H9 (cell line): ENCODE measurements around the gene ARHGAP15. TPM values are rescaled to one million over a fixed set of nuclear protein-coding genes. Genes with fewer than 3 reads are reported as not detected.

Experiments used
- DNase-seq: peaks from one replicate; pipeline ENCODE4 v3.0.0-alpha.2; 2017
- H2AFZ ChIP-seq: one replicate; pipeline ENCODE4 v1.6.1; 2013; ENCODE audit warnings: mild to moderate bottlenecking, low read length, control low read depth, moderate library complexity
- H2AK5ac ChIP-seq: 2 replicates; pipeline ENCODE4 v1.6.1; 2013; ENCODE audit warnings: low read length, control low read depth, mixed read lengths; ENCODE audit not compliant: insufficient read length
- H2BK120ac ChIP-seq: one replicate; pipeline ENCODE4 v1.6.1; 2013; ENCODE audit warnings: low read depth, mild to moderate bottlenecking, low read length, control low read depth, inconsistent platforms; ENCODE audit not compliant: poor library complexity, severe bottlenecking
- H2BK12ac ChIP-seq: 2 replicates; pipeline ENCODE4 v1.6.1; 2013; ENCODE audit warnings: low read length, control low read depth, mixed read lengths, low read depth; ENCODE audit not compliant: insufficient read length
- H2BK15ac ChIP-seq: 2 replicates; pipeline ENCODE4 v1.6.1; 2013; ENCODE audit warnings: low read depth, low read length, control low read depth
- H2BK20ac ChIP-seq: one replicate; pipeline ENCODE4 v1.6.1; 2013; ENCODE audit warnings: low read depth, mild to moderate bottlenecking, low read length, control low read depth, inconsistent platforms; ENCODE audit not compliant: poor library complexity, severe bottlenecking
- H2BK5ac ChIP-seq: 2 replicates; pipeline ENCODE4 v1.6.1; 2013; ENCODE audit warnings: low read length, control low read depth, mixed read lengths; ENCODE audit not compliant: insufficient read length
- H3K14ac ChIP-seq: 2 replicates; pipeline ENCODE4 v1.6.1; 2013; ENCODE audit warnings: low read length, control low read depth; ENCODE audit not compliant: insufficient read depth
- H3K18ac ChIP-seq: 2 replicates; pipeline ENCODE4 v1.6.1; 2013; ENCODE audit warnings: low read depth, mild to moderate bottlenecking, mixed read lengths, low read length, control low read depth; ENCODE audit not compliant: insufficient read length
- H3K23ac ChIP-seq: 2 replicates; pipeline ENCODE4 v1.6.1; 2013; ENCODE audit warnings: low read length, control low read depth, mixed read lengths, low read depth; ENCODE audit not compliant: insufficient read length
- H3K23me2 ChIP-seq: 2 replicates; pipeline ENCODE4 v1.6.1; 2013; ENCODE audit warnings: low read depth, mild to moderate bottlenecking, mixed read lengths, low read length, control low read depth; ENCODE audit not compliant: insufficient read length, poor library complexity, severe bottlenecking
- H3K27ac ChIP-seq: 2 replicates; pipeline ENCODE4 v1.5.1; 2013; ENCODE audit warnings: low read length, control low read depth, mixed read lengths, low read depth; ENCODE audit not compliant: insufficient read length
- H3K27me3 ChIP-seq: 2 replicates; pipeline ENCODE4 v1.6.1; 2013; ENCODE audit warnings: low read length, control low read depth, inconsistent platforms; ENCODE audit not compliant: insufficient read depth
- H3K4ac ChIP-seq: 2 replicates; pipeline ENCODE4 v1.6.1; 2013; ENCODE audit warnings: low read depth, mild to moderate bottlenecking, control low read depth, inconsistent platforms, low read length, moderate library complexity
- H3K4me1 ChIP-seq: 2 replicates; pipeline ENCODE4 v1.6.1; 2013; ENCODE audit warnings: low read length, control low read depth, inconsistent platforms; ENCODE audit not compliant: insufficient read depth
- H3K4me2 ChIP-seq: 2 replicates; pipeline ENCODE4 v1.6.1; 2013; ENCODE audit warnings: low read length, control low read depth, mixed read lengths; ENCODE audit not compliant: insufficient read length, insufficient read depth
- H3K56ac ChIP-seq: 2 replicates; pipeline ENCODE4 v1.6.1; 2013; ENCODE audit warnings: low read depth, mild to moderate bottlenecking, mixed read lengths, low read length, control low read depth; ENCODE audit not compliant: insufficient read length
- H3K79me1 ChIP-seq: 2 replicates; pipeline ENCODE4 v1.6.1; 2013; ENCODE audit warnings: low read depth, mild to moderate bottlenecking, moderate library complexity, low read length, control low read depth, inconsistent platforms; ENCODE audit not compliant: insufficient read depth, poor library complexity, severe bottlenecking
- H3K79me2 ChIP-seq: 2 replicates; pipeline ENCODE4 v1.6.1; 2013; ENCODE audit warnings: low read length, control low read depth, inconsistent platforms; ENCODE audit not compliant: insufficient read depth
- H3K9ac ChIP-seq: 2 replicates; pipeline ENCODE4 v1.6.1; 2013; ENCODE audit warnings: low read length, control low read depth, mixed read lengths; ENCODE audit not compliant: insufficient read length; ENCODE audit errors: extremely low read depth
- H3K9me3 ChIP-seq: one replicate; pipeline ENCODE4 v1.6.1; 2013; ENCODE audit warnings: low read depth, low read length, inconsistent platforms; ENCODE audit not compliant: control insufficient read depth
- H3T11ph ChIP-seq: one replicate; pipeline ENCODE4 v1.6.1; 2013; ENCODE audit warnings: mild to moderate bottlenecking, low read length, control low read depth, inconsistent platforms
- H4K20me1 ChIP-seq: one replicate; pipeline ENCODE4 v1.6.1; 2013; ENCODE audit not compliant: control insufficient read depth, insufficient read length, insufficient read depth
- H4K5ac ChIP-seq: 2 replicates; pipeline ENCODE4 v1.6.1; 2013; ENCODE audit warnings: low read depth, mild to moderate bottlenecking, mixed read lengths, low read length, control low read depth; ENCODE audit not compliant: insufficient read length
- H4K8ac ChIP-seq: replicated peaks from 2 replicates; pipeline ENCODE4 v1.6.1; 2013; ENCODE audit warnings: low read length, control low read depth, mixed read lengths, low read depth; ENCODE audit not compliant: insufficient read length
- H4K91ac ChIP-seq: 2 replicates; pipeline ENCODE4 v1.6.1; 2013; ENCODE audit warnings: low read depth, mild to moderate bottlenecking, moderate library complexity, mixed read lengths, low read length, control low read depth; ENCODE audit not compliant: insufficient read length
- H3K27ac Mint-ChIP-seq, 3 experiments: 2 replicates in 2 of 3; 3 replicates in 1 of 3; pipeline ENCODE4 v1.8.0; 2020 to 2021; ENCODE audit warnings: mixed read lengths in 3 of 3, mild to moderate bottlenecking in 1 of 3, moderate library complexity in 1 of 3
- H3K27me3 Mint-ChIP-seq: 2 replicates; pipeline ENCODE4 v1.8.0; 2021; ENCODE audit warnings: low read depth, mild to moderate bottlenecking, moderate library complexity, mixed read lengths
- H3K36me3 Mint-ChIP-seq, 3 experiments: 2 replicates in 2 of 3; 3 replicates in 1 of 3; pipeline ENCODE4 v1.8.0; 2020 to 2021; ENCODE audit warnings: low read depth in 3 of 3, mixed read lengths in 3 of 3; ENCODE audit not compliant: insufficient read depth in 1 of 3
- H3K4me1 Mint-ChIP-seq, 2 experiments: 2 replicates each; pipeline ENCODE4 v1.8.0; 2020; ENCODE audit warnings: mixed read lengths in 2 of 2
- H3K4me3 Mint-ChIP-seq, 2 experiments: 2 replicates in 1 of 2; 3 replicates in 1 of 2; pipeline ENCODE4 v1.8.0; 2020 to 2021; ENCODE audit warnings: mild to moderate bottlenecking in 2 of 2, mixed read lengths in 2 of 2, moderate library complexity in 1 of 2
- H3K9me3 Mint-ChIP-seq, 2 experiments: 2 replicates in 1 of 2; 3 replicates in 1 of 2; pipeline ENCODE4 v1.8.0; 2020; ENCODE audit warnings: mild to moderate bottlenecking in 2 of 2, mixed read lengths in 2 of 2, moderate library complexity in 1 of 2
- CTCF ChIP-seq: fragments of 200-600 bp; sonication (generic); conservative IDR thresholded peaks from 3 replicates; pipeline ENCODE4 v1.8.0; 2021; ENCODE audit warnings: antibody characterized with exemption, mild to moderate bottlenecking
- WGBS: extraction: QIAGEN DNeasy Blood & Tissue Kit; methylation state at CpG from one replicate; pipeline ENCODE4 v1.1.7; 2013; ENCODE audit warnings: missing lambda C conversion rate, low lambda C conversion rate, mixed read lengths; ENCODE audit not compliant: insufficient read length; ENCODE audit errors: extremely low coverage; 5-methylcytosine and 5-hydroxymethylcytosine counted together
- total RNA-seq: library from RNA; stranded (reverse); gene quantifications from 2 replicates; pipeline ENCODE4 v1.2.1, GENCODE V29; 2021

The ARHGAP15 gene
- total RNA-seq, 1 experiment from 2014 or later = not detected

GRCh38 chr2:143680885-143681405 is 551.7 kb downstream of the ARHGAP15 start:
- Histone ChIP-seq H3K79me1 (no peaks in the 10 kb centered on the region), H2BK12ac (no peak overlapping the region), H3K18ac (no peak overlapping the region), H4K91ac (no peak overlapping the region), H3K27me3 (no peaks in the 10 kb centered on the region), H3K79me2 (no peaks in the 10 kb centered on the region), H3K14ac (no peak overlapping the region), H3K4me2 (no peak overlapping the region), H3T11ph (no peak overlapping the region), H2AK5ac (no peak overlapping the region), H4K8ac (no peak overlapping the region), H3K9ac (no peak overlapping the region), H4K20me1 (no peaks in the 10 kb centered on the region), H2BK20ac (no peak overlapping the region), H3K9me3 (no peaks in the 10 kb centered on the region), H3K27ac (no peak overlapping the region), H2AFZ (no peak overlapping the region), H3K56ac (no peak overlapping the region), H3K23ac (no peak overlapping the region), H2BK15ac (no peak overlapping the region), H3K4ac (no peak overlapping the region), H3K4me1 (no peaks in the 10 kb centered on the region), H2BK120ac (no peak overlapping the region), H2BK5ac (no peak overlapping the region), H4K5ac (no peak overlapping the region), H3K23me2 (no peaks in the 10 kb centered on the region)
- WGBS = no CpG with 5 or more reads among the region's 3 CpGs
- DNase-seq = no peak
- Mint-ChIP-seq H3K27me3 (no peaks in the 10 kb centered on the region), H3K36me3 (no peaks in the 10 kb centered on the region), H3K9me3 (no peaks in the 10 kb centered on the region), H3K4me3 (no peak overlapping the region), H3K27ac (no peak overlapping the region), H3K4me1 (peaks cover 2 to 9% of the 10 kb centered on the region in 2 experiments; a peak in 2 of 4 replicates)
- no peak for TF ChIP-seq CTCF
